Measurements from ENCODE around the gene SIAE. TPM values are rescaled to one million over a fixed set of nuclear protein-coding genes. Genes with fewer than 3 reads are reported as not detected.
A peak's percentile ranks its signal among the peaks of the same experiment; 100 is the strongest.

Gene SIAE
- total RNA-seq, 1 donor from 2014 or later: 6.8 TPM

DNA sequence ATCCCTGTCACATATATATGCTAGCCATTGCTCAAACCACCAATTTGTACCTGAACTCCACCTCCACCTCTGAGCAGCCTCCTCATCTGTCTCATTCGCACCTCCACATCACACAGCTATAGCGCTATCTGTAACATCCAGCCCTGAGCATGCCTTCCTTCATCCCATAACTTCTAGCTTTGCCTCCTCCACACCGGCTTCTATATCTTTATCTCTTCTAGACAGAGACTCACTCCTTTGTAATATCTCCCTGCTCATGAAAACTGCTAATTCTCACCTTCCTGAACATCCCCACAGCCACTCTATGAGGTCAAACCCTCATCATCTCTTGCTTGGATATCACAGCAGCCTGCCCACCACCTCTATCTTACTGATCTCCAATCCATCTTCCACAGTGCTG is 5.9 kb downstream of the SIAE start:
- DNase-seq (ENCODE audit: low read depth in 2 of 2): no peak

- DNase-seq (ENCODE audit: low read depth in 2 of 2): no peak
These were observed 9.7 kb downstream of the SIAE start for GRCh38 chr11:124663861-124664260.

- DNase-seq (ENCODE audit: low read depth in 2 of 2): no peak
These were observed 11.4 kb downstream of the SIAE start for GRCh38 chr11:124662106-124662505.

DNA sequence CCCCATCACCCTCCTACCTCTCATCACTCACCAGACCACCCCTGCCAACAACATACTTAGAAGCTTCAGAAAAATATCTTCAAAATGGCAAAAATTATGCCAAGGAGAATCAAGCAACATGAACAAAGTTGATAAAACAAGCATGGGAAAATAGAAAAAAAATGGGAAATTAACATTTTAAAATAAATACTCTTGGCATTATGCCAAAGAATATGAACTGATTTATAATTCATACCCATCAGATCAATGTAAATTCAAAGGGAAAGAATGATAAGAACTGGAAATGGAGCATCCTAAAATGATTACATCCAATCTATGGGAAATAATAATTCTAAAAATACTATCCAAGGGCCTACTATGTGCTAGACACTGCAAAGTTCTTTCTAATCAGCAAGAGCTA is 12.0 kb downstream of the SIAE start:
- DNase-seq (ENCODE audit: low read depth in 2 of 2): no peak

DNA sequence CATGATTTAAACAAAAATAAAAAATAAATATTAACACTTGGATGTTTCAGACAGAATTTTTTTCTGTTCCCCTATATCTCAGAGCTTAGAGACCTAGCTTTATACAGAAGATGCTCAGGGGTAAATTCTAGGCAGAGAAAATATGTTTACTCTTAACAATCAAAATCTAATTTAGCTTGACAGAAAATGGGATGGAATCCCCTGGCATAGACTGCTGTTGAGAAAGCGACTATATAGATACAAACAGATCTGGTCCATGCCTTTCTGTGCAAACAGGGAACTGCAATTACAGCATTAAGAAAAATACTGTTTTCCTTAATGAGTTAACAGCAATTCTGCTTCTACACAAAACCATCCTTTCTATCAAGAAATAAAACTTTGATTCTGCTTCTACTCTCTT is 14.6 kb downstream of the SIAE start:
- no peak for DNase-seq (ENCODE audit: low read depth in 2 of 2)

DNA sequence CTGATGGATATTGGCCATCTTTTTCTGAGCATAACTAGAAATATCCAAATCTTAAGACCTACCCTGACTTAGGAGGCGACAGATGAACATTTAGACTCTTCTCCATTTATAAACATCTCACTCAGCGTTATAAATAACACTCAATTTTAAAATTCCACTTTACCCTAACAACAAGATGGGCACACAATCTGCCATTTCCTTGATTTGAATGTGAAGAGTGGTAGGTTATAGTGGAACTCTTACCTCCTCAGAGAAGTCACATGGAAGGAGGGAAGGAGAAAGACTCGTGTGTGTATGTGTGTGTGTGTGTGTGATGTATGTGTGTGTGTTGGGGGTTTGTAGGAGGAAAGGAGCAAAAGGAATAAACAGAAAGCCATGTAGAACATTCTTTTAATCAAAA is 15.0 kb downstream of the SIAE start:
- no peak for DNase-seq (ENCODE audit: low read depth in 2 of 2)

- DNase-seq (ENCODE audit: low read depth in 2 of 2): no peak
These were observed 15.6 kb downstream of the SIAE start for GRCh38 chr11:124657904-124658303.

GRCh38 chr11:124656774-124657630 is 16.5 kb downstream of the SIAE start:
- no peak for DNase-seq (ENCODE audit: low read depth in 2 of 2)

GRCh38 chr11:124648610-124649009 is 24.9 kb downstream of the SIAE start:
- no peak for DNase-seq (ENCODE audit: low read depth in 2 of 2)

DNA sequence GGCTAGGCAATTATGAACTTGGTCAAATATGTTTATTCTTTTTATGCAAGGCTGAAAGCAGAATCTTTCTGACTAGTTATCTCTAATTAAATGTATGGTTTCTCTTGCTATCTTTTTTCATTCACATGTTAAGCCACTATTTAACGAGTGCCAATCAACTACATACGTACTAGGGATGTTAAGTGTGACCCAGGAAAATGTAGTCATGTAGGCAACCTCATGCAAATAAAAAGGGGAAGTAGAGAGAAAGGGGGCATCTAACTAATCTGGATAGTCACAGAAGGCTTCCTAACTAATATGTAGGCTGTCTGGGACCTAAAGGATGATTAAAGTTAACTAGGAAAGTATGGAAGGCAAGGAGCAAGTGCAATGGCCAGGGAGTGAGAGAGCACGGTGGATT is 27.4 kb downstream of the SIAE start:
- DNase-seq (ENCODE audit: low read depth in 2 of 2): no peak

DNA sequence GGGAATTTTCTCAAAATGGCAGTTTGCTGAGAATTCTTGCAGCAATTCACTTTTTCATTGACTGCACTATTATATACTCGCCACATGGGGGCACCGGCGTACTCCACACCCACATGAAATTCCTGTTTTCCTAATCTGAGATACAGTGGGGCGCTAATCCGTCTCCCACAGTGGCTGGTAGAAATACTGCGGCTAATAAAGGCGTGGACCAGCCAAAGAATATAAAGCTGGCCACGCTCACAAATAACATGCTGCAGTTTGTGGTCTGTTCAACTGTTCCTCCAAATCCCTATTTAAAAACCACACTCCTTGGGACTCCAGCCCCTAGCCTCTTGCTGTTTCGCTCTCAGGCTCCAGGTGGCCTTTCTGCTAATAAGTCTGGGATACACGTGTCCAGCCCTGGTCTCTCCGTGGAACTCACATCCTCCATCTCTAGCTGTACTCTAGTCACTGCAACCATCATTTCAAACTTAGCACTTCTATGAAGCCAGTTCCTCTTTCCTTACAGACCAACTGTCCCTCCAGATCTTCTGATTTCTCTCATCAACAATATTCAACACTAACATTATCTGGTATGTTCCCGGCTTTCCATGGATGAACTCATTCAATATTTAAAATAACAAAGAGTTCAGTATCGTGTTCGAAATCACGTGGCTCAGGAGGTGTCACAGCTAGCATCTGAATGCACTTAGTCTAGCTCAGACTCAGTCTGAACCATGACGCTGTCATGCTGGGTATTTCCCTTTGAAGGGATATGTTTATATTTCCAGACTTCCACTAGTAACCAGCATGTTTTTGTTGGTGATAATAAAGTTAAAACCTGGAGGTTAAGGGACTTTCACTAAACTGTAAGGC is 28.9 kb downstream of the SIAE start:
- peak in 1 of 2 donors; percentile 74 for DNase-seq (ENCODE audit: low read depth in 2 of 2)

- peak in 1 of 2 donors; percentile 32 for DNase-seq (ENCODE audit: low read depth in 2 of 2)
These were observed 29.7 kb downstream of the SIAE start for GRCh38 chr11:124643605-124644425.

DNA sequence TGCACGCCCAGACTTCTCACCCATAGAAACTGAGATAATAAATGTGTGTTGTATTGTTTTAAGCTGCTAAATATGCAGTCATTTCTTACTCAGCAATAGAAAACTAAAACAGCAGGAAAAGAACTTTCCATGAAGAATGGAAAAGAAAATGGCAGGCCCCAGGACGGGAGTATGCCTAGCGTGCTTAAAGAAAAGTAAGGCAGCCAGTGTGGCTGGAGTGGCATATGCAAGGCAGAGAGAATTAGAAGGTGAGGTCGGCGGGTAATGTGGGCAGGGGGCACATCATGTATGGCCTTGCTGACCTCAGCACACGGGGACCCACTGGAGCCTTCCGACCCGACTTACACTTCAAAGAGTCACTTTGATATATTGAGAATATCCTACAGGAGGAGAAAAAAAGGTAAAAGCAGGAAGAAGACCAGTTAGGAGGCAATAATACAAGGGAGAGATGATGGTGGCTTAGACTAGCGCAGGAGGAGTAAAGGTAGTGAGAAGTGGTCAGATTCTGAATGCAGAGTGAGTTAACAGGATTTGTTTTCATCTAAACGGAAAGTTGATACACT is 30.4 kb downstream of the SIAE start:
- no peak for DNase-seq (ENCODE audit: low read depth in 2 of 2)

GRCh38 chr11:124642628-124643027 is 30.9 kb downstream of the SIAE start:
- no peak for DNase-seq (ENCODE audit: low read depth in 2 of 2)

DNA sequence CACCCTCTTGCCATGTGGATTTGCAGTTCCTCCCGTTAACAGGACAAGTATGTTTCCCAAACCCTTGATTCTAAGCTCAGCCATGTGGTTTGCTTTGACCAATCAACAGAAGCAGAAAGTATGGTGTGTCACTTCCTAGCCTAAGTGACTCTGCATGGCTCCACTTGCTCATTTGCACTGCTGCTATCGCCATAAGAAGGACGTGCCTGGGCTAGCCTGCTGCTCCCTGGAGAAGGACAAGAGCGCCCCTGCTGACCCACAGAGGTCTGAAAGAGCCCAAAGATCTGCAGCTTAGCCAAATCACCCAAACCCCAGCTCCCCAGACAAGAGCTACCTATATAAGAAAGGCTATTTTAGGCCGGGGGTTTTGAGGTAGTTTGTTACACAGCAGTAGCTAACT is 32.9 kb downstream of the SIAE start:
- DNase-seq (ENCODE audit: low read depth in 2 of 2): no peak

DNA sequence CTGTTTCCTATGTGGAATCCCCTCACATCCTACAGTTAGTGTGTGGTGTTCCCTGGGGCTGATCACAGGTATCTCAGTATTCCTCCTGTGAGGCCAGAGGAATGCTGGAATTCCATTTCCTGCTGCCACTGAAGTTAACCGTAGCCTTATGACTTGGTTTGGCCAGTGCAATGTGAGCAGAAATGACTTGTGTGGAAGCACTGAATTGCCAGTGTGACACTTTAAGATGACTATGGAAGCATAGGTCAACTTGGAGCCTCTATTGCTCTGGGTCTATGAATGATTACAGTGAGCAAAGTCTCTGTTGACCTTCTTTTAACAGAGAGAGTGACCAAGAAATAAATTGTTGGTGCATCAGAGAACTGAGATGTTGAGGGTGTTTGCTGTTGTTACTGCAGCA is 34.4 kb downstream of the SIAE start:
- DNase-seq (ENCODE audit: low read depth in 2 of 2): no peak

DNA sequence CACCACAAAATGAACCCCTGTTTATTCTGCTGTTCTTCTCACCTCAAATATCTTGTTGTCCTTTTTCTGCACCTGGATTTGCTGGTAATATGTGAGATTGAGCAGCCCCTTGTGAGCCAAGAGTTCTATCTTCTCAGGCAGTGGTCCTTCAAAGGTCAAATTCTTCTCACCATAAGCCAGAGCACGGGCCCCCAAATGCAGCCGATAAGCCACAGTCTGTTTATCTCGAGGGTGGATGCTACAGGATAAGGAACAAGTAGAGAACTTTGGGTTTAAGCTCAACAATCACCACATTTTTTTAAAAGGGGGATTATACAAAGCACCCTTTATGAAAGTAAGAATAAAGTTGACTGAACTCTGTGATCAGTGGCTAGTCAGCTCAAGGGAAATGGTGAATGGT is 35.0 kb downstream of the SIAE start:
- no peak for DNase-seq (ENCODE audit: low read depth in 2 of 2)

GRCh38 chr11:124635932-124636331 is 37.6 kb downstream of the SIAE start:
- no peak for DNase-seq (ENCODE audit: low read depth in 2 of 2)

DNA sequence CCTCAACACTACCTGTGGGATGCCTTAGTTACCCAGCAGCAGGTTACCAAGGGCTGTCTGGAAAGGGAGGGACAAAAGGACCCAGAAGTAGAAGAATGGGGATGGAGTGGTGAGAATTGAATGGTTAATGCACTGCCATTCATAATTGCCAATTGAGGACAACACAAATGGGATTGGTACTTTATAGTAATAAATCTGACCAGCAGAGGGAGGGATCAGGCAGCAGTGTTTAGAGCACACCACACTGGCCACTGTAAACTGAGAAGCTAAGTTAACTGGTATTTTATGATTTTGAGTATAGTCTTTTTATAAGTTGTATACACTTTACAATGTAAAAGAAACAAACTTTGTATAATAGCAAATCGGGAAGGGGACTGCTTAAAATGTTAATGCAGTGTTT is 40.2 kb downstream of the SIAE start:
- peak in 1 of 2 donors; percentile 41 for DNase-seq (ENCODE audit: low read depth in 2 of 2)

DNA sequence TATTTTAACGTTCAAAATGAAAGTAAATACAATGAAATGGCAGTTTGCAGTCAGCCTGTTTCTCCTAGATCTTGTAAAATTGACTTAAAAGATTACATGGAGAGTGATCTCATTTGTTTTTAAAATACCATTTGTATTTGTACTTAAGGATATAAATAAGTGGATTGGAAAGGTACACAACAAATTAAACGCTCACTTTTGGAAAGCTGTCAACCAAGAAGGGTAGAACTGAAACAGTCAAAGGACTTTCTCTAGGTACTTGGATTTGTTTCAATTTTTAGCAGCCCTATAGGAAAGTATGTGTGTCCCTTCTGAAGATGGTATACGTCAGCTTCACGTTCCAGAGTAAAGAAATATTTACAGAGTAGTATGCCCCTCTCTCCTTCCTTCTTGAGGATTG is 43.6 kb downstream of the SIAE start:
- no peak for DNase-seq (ENCODE audit: low read depth in 2 of 2)

DNA sequence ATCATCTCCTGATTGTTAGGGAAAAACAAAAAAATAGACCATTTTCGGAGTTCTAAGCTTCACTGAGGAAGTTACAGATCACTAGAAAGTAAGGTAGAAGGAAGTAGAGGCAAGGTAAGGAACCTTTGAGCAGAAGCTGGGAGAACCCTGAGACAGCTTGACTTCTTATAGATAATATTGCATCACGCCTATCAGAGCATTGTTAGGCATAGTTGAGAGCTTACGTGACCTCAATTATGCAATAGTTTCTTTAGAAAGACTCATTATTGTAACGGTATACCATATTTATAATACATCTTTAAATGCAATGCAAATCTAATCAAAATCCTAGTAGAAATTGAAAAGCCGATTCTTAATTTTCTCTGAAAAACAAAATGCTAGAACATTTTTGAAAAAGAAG is 46.0 kb downstream of the SIAE start:
- no peak for DNase-seq (ENCODE audit: low read depth in 2 of 2)

All from dermis microvascular lymphatic vessel endothelial cell (primary cell).